ENCODE results near the gene PLAAT5. TPM values are rescaled to one million over a fixed set of nuclear protein-coding genes. Genes with fewer than 3 reads are reported as not detected.

The PLAAT5 gene
- total RNA-seq, 1 experiment from 2014 or later, result not detected

DNA sequence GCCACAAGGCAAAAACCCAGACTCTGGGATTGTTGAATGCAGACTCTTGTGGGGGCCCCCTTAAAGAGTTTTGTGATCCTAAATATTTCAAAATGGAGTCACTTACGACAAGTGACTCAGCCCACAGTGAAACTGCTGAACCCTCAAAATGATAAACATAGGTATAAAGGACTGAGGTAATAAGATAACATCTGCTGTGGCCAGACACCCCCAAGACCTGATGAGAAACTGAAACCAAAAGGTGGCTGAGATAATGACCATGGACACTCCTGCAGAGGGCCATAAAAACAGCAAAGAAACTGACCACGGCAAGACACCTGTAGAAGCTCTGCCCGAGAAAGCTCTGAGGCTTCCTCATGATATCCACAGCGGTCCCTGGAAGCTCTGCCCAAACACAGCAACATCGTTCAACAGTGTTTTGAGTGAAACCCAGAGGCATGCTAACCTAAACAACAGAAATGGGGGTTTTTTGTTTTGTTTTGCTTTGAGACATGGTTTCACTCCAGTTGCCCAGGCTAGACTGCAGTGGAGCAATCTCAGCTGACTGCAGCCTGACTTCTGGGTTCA, 44.0 kb upstream of the PLAAT5 start:
- Histone ChIP-seq H3K9me3 (ENCODE audit: control insufficient read depth in 1 of 2, insufficient read depth in 1 of 2, low read depth in 1 of 2, low read length in 2 of 2) (no peaks in the 10 kb centered on the region), H3K4me3 (replicated peaks in 1 of 2; ENCODE audit: low read depth in 1 of 2, low read length in 2 of 2) (no peak overlapping the region), H3K9me2 (ENCODE audit: insufficient read depth) (no peaks in the 10 kb centered on the region), H3K27ac (ENCODE audit: low read depth, low read length) (no peak overlapping the region), H3K36me3 (ENCODE audit: control insufficient read depth in 1 of 2, insufficient read depth in 2 of 2, low read length in 2 of 2) (no peaks in the 10 kb centered on the region), H3K9ac (ENCODE audit: low read length) (no peak overlapping the region), H3K4me2 (ENCODE audit: low read length) (no peak overlapping the region), H2AFZ (ENCODE audit: low read depth, low read length, poor library complexity, severe bottlenecking) (no peak overlapping the region), H3K4me1 (ENCODE audit: control insufficient read depth in 1 of 2, insufficient read depth in 2 of 2, low read length in 2 of 2) (peaks cover 0 to 8% of the 10 kb centered on the region in 2 experiments; a peak in 2 of 4 replicates), H3K27me3 (ENCODE audit: insufficient read depth, low read length) (no peaks in the 10 kb centered on the region; the same call in 1 of the 2 replicates), H3K79me2 (ENCODE audit: insufficient read depth, low read length) (no peaks in the 10 kb centered on the region), H4K20me1 (ENCODE audit: insufficient read depth) (no peaks in the 10 kb centered on the region)
- POLR2A ChIA-PET, result no interaction called here
- TF ChIP-seq CEBPB (IDR thresholded peaks at IDR 0.05; ENCODE audit: low read depth) (no peak), RAD21 (IDR thresholded peaks at IDR 0.05; ENCODE audit: low read depth) (no peak), SIN3A (IDR thresholded peaks at IDR 0.05; ENCODE audit: low read depth) (no peak), MAX (IDR thresholded peaks at IDR 0.05) (no peak), ZNF274 (IDR thresholded peaks at IDR 0.05; ENCODE audit: low read depth, low read length) (no peak), ZFX (IDR thresholded peaks at IDR 0.05) (no peak), YY1 (IDR thresholded peaks at IDR 0.05; ENCODE audit: extremely low read depth, insufficient replicate concordance, low read depth, low read length) (no peak), CBX3 (IDR thresholded peaks at IDR 0.05; ENCODE audit: low read depth) (no peak), JUND (IDR thresholded peaks at IDR 0.05) (no peak), EZH2phosphoT487 (IDR thresholded peaks at IDR 0.05; ENCODE audit: borderline replicate concordance) (no peak), SP1 (IDR thresholded peaks at IDR 0.05; ENCODE audit: low read depth) (no peak), ELF1 (IDR thresholded peaks at IDR 0.05; ENCODE audit: borderline replicate concordance, low read depth) (no peak)
- TF ChIP-seq, protein P1, sequence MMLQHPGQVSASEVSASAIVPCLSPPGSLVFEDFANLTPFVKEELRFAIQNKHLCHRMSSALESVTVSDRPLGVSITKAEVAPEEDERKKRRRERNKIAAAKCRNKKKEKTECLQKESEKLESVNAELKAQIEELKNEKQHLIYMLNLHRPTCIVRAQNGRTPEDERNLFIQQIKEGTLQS (IDR thresholded peaks at IDR 0.05), result no peak
- TF ChIP-seq, protein P2, sequence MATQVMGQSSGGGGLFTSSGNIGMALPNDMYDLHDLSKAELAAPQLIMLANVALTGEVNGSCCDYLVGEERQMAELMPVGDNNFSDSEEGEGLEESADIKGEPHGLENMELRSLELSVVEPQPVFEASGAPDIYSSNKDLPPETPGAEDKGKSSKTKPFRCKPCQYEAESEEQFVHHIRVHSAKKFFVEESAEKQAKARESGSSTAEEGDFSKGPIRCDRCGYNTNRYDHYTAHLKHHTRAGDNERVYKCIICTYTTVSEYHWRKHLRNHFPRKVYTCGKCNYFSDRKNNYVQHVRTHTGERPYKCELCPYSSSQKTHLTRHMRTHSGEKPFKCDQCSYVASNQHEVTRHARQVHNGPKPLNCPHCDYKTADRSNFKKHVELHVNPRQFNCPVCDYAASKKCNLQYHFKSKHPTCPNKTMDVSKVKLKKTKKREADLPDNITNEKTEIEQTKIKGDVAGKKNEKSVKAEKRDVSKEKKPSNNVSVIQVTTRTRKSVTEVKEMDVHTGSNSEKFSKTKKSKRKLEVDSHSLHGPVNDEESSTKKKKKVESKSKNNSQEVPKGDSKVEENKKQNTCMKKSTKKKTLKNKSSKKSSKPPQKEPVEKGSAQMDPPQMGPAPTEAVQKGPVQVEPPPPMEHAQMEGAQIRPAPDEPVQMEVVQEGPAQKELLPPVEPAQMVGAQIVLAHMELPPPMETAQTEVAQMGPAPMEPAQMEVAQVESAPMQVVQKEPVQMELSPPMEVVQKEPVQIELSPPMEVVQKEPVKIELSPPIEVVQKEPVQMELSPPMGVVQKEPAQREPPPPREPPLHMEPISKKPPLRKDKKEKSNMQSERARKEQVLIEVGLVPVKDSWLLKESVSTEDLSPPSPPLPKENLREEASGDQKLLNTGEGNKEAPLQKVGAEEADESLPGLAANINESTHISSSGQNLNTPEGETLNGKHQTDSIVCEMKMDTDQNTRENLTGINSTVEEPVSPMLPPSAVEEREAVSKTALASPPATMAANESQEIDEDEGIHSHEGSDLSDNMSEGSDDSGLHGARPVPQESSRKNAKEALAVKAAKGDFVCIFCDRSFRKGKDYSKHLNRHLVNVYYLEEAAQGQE (IDR thresholded peaks at IDR 0.05; ENCODE audit: low read depth), result no peak
- DNase-seq (ENCODE audit: low read depth, low spot score) (no peak), ATAC-seq (no peak)
- intact Hi-C loops (cut with micrococcal nuclease), result no loop called here
- RAD21 ChIA-PET (ENCODE audit: low non-redundant PET in 1 of 2, low total read pairs in 2 of 2, uncharacterized antibody in 2 of 2, unreplicated experiment in 2 of 2), result no interaction called here
- no TSS peak for BruUV-seq (replicated peaks)
- CTCF ChIA-PET, result no interaction called here

All from HCT116 (cell line).